Mucosa of rectum (tissue), 2 donors: ENCODE results near the gene SLIT1.

Experiments used
- H3K27ac ChIP-seq, 2 donors: one replicate each; pipeline ENCODE4 v1.7.0; 2013; ENCODE audit warnings: inconsistent platforms in 2 of 2, low read depth in 2 of 2, low read length in 2 of 2
- H3K27me3 ChIP-seq, 2 donors: one replicate each; pipeline ENCODE4 v1.7.0; 2013; ENCODE audit warnings: low read length in 2 of 2; ENCODE audit not compliant: control insufficient read depth in 2 of 2, insufficient read depth in 2 of 2
- H3K36me3 ChIP-seq, 2 donors: one replicate each; pipeline ENCODE4 v1.7.0; 2013; ENCODE audit warnings: low read length in 2 of 2; ENCODE audit not compliant: control insufficient read depth in 2 of 2, insufficient read depth in 2 of 2
- H3K4me1 ChIP-seq, 2 donors: one replicate each; pipeline ENCODE4 v1.7.0; 2013; ENCODE audit warnings: low read length in 2 of 2, mild to moderate bottlenecking in 1 of 2; ENCODE audit not compliant: control insufficient read depth in 2 of 2, insufficient read depth in 2 of 2
- H3K4me3 ChIP-seq, 2 donors: one replicate each; pipeline ENCODE4 v1.7.0; 2013; ENCODE audit warnings: low read length in 2 of 2
- H3K9ac ChIP-seq, 2 donors: one replicate each; pipeline ENCODE4 v1.7.0; 2013; ENCODE audit warnings: low read length in 2 of 2, low read depth in 1 of 2, mild to moderate bottlenecking in 1 of 2
- H3K9me3 ChIP-seq, 2 donors: one replicate each; pipeline ENCODE4 v1.7.0; 2013; ENCODE audit warnings: low read length in 2 of 2; ENCODE audit not compliant: control insufficient read depth in 2 of 2
- donor health status: healthy.
- donor health status: Normal muscosa, but diverticular disease.

The SLIT1 gene

GRCh38 chr10:97174941-97175340, 10.8 kb downstream of the SLIT1 start:
- Histone ChIP-seq H3K9ac (no peak overlapping the region), H3K9me3 (no peaks in the 10 kb centered on the region), H3K4me3 (no peak overlapping the region), H3K4me1 (no peaks in the 10 kb centered on the region), H3K36me3 (no peaks in the 10 kb centered on the region), H3K27me3 (peaks cover 6 to 14% of the 10 kb centered on the region in 2 donors), H3K27ac (no peak overlapping the region)

DNA sequence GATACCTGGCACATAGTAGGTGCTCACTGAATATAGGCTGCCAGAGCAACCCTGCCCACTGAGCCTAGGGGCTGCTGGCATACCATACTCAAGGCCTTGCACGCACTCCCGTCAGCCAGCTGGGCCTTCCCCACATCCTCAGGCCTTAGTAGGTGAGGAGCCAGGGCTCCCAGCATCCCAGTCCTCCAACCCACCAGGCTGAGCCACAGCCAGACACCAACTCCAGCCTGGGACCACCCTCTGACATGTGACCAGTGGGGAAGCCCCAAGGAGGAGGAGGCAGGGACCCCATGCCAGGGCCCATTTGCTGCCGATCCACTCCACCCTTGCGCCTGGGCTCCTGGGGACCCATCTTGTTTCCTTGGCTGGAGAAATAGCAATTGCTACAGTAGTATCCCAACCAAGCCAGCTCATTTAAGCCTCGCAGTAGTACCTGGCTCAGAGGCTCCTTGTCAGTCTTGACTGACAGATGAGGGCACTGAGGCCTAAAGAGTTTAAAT, 11.4 kb downstream of the SLIT1 start:
- Histone ChIP-seq H3K9me3 (no peaks in the 10 kb centered on the region), H3K9ac (no peak overlapping the region), H3K36me3 (no peaks in the 10 kb centered on the region), H3K27ac (no peak overlapping the region), H3K27me3 (peaks cover 5 to 11% of the 10 kb centered on the region in 2 donors), H3K4me1 (no peaks in the 10 kb centered on the region), H3K4me3 (no peak overlapping the region)

DNA sequence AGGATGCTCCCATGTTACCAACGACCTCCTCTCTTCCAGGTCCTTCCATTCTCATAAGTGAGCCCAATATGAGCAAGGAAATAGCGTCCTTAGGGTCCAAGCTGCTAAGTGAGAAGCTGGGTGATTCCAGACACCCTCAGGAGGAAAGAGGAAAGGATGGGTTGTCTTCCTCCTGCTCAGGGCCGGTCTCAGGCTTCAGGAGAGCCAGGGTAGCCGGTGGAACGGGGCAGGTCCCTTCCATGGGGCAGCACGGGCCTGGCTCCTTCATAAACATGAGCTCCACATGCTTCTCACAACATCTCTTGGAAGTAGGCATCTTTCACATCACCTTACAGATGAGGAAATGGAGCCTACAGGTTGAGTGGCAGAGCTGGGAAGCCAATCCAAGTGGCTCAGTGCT, 12.7 kb downstream of the SLIT1 start:
- Histone ChIP-seq H3K4me3 (no peak overlapping the region), H3K27me3 (peaks cover 0 to under 1% of the 10 kb centered on the region in 2 donors), H3K27ac (no peak overlapping the region), H3K4me1 (no peaks in the 10 kb centered on the region), H3K9me3 (no peaks in the 10 kb centered on the region), H3K36me3 (no peaks in the 10 kb centered on the region), H3K9ac (no peak overlapping the region)

DNA sequence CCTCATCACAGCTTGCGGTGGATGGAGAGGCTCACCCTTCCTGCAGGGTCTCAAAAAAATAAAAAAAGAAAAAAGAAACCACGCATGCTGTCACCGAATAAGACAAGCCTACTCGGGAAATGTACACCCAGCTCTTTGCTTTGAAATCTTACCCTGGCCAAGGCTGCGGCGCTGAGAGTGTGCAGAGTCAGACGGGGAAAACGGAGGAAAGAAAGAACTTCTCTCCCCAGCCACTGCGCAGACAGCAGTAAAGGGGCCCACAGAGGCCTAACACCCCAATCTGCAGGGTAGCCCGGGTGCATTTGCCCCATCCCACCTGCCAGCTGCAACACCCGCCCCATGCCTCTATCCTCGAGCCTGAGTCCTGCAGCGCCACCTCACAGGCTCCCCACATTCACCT, 14.8 kb downstream of the SLIT1 start:
- Histone ChIP-seq H3K4me1 (no peaks in the 10 kb centered on the region), H3K27me3 (no peaks in the 10 kb centered on the region), H3K9ac (no peak overlapping the region), H3K36me3 (no peaks in the 10 kb centered on the region), H3K9me3 (no peaks in the 10 kb centered on the region), H3K4me3 (no peak overlapping the region), H3K27ac (no peak overlapping the region)

GRCh38 chr10:97169911-97170693, 15.7 kb downstream of the SLIT1 start:
- H3K4me3 ChIP-seq, result no peak overlapping the region
- no peaks in the 10 kb centered on the region for H3K9me3 ChIP-seq
- no peak overlapping the region for H3K27ac ChIP-seq
- H3K4me1 ChIP-seq, result no peaks in the 10 kb centered on the region
- H3K27me3 ChIP-seq, result no peaks in the 10 kb centered on the region
- no peaks in the 10 kb centered on the region for H3K36me3 ChIP-seq
- no peak overlapping the region for H3K9ac ChIP-seq

- H3K4me1 ChIP-seq, result no peaks in the 10 kb centered on the region
- no peaks in the 10 kb centered on the region for H3K27me3 ChIP-seq
- H3K36me3 ChIP-seq, result no peaks in the 10 kb centered on the region
- H3K4me3 ChIP-seq, result no peak overlapping the region
- no peaks in the 10 kb centered on the region for H3K9me3 ChIP-seq
- no peak overlapping the region for H3K9ac ChIP-seq
- no peak overlapping the region for H3K27ac ChIP-seq
Observed at GRCh38 chr10:97169063-97169462, 16.7 kb downstream of the SLIT1 start.

DNA sequence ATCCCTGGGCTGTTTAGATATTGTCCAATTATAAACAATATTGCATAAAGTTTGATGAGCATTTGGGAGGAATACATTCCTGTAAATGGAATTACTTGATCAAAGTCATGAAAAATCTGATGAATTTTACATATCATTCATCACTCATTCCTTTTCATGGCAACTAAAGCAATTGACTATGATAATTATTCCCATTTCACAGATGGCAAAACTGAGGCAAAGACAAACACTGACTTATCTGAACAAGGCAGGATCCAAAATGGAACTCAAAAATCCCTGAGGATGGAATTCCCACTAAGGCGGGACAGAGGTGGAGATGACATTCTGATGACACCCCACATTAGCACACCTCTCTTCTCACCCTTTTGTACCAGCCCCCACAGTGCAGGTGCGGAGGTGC, 17.1 kb downstream of the SLIT1 start:
- Histone ChIP-seq H3K4me1 (no peaks in the 10 kb centered on the region), H3K36me3 (no peaks in the 10 kb centered on the region), H3K27ac (no peak overlapping the region), H3K4me3 (no peak overlapping the region), H3K9ac (no peak overlapping the region), H3K9me3 (no peaks in the 10 kb centered on the region), H3K27me3 (no peaks in the 10 kb centered on the region)

DNA sequence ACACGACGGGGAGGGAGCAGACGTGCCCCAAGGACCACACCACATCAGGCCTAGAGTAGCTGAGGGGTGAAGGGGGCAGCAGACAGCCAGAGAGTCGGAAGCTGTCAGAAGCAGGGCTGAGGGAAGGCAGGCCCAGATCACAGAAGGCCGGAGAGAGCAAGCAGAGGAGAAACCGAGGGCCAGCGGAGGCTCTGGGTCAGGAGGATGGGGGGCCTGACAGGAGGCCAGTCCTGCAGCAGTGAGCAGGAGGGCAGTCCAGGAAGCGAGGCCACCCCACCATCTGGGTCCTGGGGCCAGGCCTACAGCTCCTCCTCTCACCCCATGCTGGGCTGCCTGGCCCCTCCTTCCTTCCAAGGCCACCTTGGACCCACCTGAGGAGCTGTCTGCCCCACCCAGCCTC, 20.3 kb downstream of the SLIT1 start:
- no peaks in the 10 kb centered on the region for H3K36me3 ChIP-seq
- no peaks in the 10 kb centered on the region for H3K9me3 ChIP-seq
- no peaks in the 10 kb centered on the region for H3K4me1 ChIP-seq
- H3K4me3 ChIP-seq, result no peak overlapping the region
- H3K27me3 ChIP-seq, result no peaks in the 10 kb centered on the region
- no peak overlapping the region for H3K27ac ChIP-seq
- no peak overlapping the region for H3K9ac ChIP-seq

- H3K4me3 ChIP-seq, result no peak overlapping the region
- H3K27ac ChIP-seq, result no peak overlapping the region
- no peaks in the 10 kb centered on the region for H3K36me3 ChIP-seq
- H3K4me1 ChIP-seq, result no peaks in the 10 kb centered on the region
- no peaks in the 10 kb centered on the region for H3K9me3 ChIP-seq
- no peaks in the 10 kb centered on the region for H3K27me3 ChIP-seq
- H3K9ac ChIP-seq, result no peak overlapping the region
Observed at GRCh38 chr10:97163781-97164501, 21.8 kb downstream of the SLIT1 start.

GRCh38 chr10:97163181-97163580, 22.6 kb downstream of the SLIT1 start:
- Histone ChIP-seq H3K27ac (no peak overlapping the region), H3K4me1 (no peaks in the 10 kb centered on the region), H3K9me3 (no peaks in the 10 kb centered on the region), H3K27me3 (no peaks in the 10 kb centered on the region), H3K9ac (no peak overlapping the region), H3K36me3 (no peaks in the 10 kb centered on the region), H3K4me3 (no peak overlapping the region)
